Natural killer cell (primary cell): ENCODE data around the gene THAP3. TPM values are rescaled to one million over a fixed set of nuclear protein-coding genes. Genes with fewer than 3 reads are reported as not detected.

Source experiments
- ATAC-seq, 3 donors: fragments of 150-1000 bp in 2 of 3; fragments of 200-7000 bp in 1 of 3; cut with Tn5 transposase; 1 replicate in 1 of 3; 2 replicates in 2 of 3; pipeline ENCODE4 v1.10.0; 2021; ENCODE audit warnings: mild to moderate bottlenecking in 2 of 3, moderate library complexity in 2 of 3
- DNase-seq, 2 donors: peaks; one replicate each; pipeline versions ENCODE4 v3.0.0 to v3.0.0-alpha.2; 2013 to 2021; ENCODE audit warnings: mixed read lengths in 1 of 2
- H3K27ac ChIP-seq: one replicate; pipeline ENCODE4 v1.5.1; 2013; ENCODE audit warnings: mild to moderate bottlenecking, low read length
- H3K27me3 ChIP-seq: one replicate; pipeline ENCODE4 v1.6.1; 2013; ENCODE audit warnings: low read length; ENCODE audit not compliant: control insufficient read depth, insufficient read depth
- H3K36me3 ChIP-seq: one replicate; pipeline ENCODE4 v1.6.1; 2013; ENCODE audit warnings: low read length; ENCODE audit not compliant: control insufficient read depth, insufficient read depth
- H3K4me1 ChIP-seq: one replicate; pipeline ENCODE4 v1.6.1; 2013; ENCODE audit warnings: low read length; ENCODE audit not compliant: control insufficient read depth, insufficient read depth
- H3K4me3 ChIP-seq: one replicate; pipeline ENCODE4 v1.5.1; 2013; ENCODE audit warnings: low read length
- H3K9me3 ChIP-seq: one replicate; pipeline ENCODE4 v1.6.1; 2013; ENCODE audit warnings: low read length; ENCODE audit not compliant: control insufficient read depth, insufficient read depth
- H3K27ac Mint-ChIP-seq, 2 donors: one replicate each; pipeline ENCODE4 v1.8.0; 2022; ENCODE audit warnings: mild to moderate bottlenecking in 2 of 2, mixed read lengths in 2 of 2, moderate library complexity in 1 of 2
- H3K27me3 Mint-ChIP-seq, 2 donors: one replicate each; pipeline ENCODE4 v1.8.0; 2022; ENCODE audit warnings: low read depth in 2 of 2, mixed read lengths in 2 of 2
- H3K36me3 Mint-ChIP-seq: one replicate; pipeline ENCODE4 v1.8.0; 2022; ENCODE audit warnings: mixed read lengths
- H3K4me1 Mint-ChIP-seq, 2 donors: one replicate each; pipeline ENCODE4 v1.8.0; 2022; ENCODE audit warnings: mixed read lengths in 2 of 2
- H3K4me3 Mint-ChIP-seq: one replicate; pipeline ENCODE4 v1.8.0; 2022; ENCODE audit warnings: mild to moderate bottlenecking, moderate library complexity, mixed read lengths
- H3K9me3 Mint-ChIP-seq, 2 donors: one replicate each; pipeline ENCODE4 v1.8.0; 2022; ENCODE audit warnings: mixed read lengths in 2 of 2
- CTCF ChIP-seq: fragments of 200-600 bp; IDR thresholded peaks from one replicate; pipeline ENCODE4 v1.8.0; 2022; ENCODE audit warnings: antibody characterized with exemption
- WGBS: methylation state at CpG from one replicate; pipeline ENCODE4 v1.1.7; 2013; ENCODE audit warnings: missing lambda C conversion rate; ENCODE audit not compliant: insufficient coverage; 5-methylcytosine and 5-hydroxymethylcytosine counted together
- intact Hi-C: fragments of 100-400 bp; cut with micrococcal nuclease; formaldehyde crosslinking; loops from one replicate; pipeline ENCODE4 v1.14.2; 2022
- total RNA-seq, 4 donors: library from RNA; stranded (reverse); fragments of 120-200 nt in 1 of 4; gene quantifications; one replicate each; pipeline versions ENCODE4 v1.2.3 to v1.2.4, GENCODE V29; 2013 to 2022

THAP3 gene
- total RNA-seq, 3 donors from 2014 or later (not counting 1 experiment from before 2014, with no cell fraction given) = 11.7 to 23.4 (median 23.1) TPM

- WGBS = 94% methylated on average over 14 of the region's 14 CpGs
- no peak for TF ChIP-seq CTCF
- DNase-seq (no peak), ATAC-seq (no peak)
- Mint-ChIP-seq H3K27ac (no peak overlapping the region), H3K27me3 (no peaks in the 10 kb centered on the region), H3K36me3 (no peaks in the 10 kb centered on the region), H3K9me3 (no peaks in the 10 kb centered on the region), H3K4me1 (peaks cover 23 to 26% of the 10 kb centered on the region in 2 donors), H3K4me3 (peak overlapping the region; percentile 59)
- no peaks in the 10 kb centered on the region for H3K27me3 ChIP-seq
- no peak overlapping the region for H3K4me3 ChIP-seq
- H3K9me3 ChIP-seq = no peaks in the 10 kb centered on the region
- peaks cover 23% of the 10 kb centered on the region for H3K4me1 ChIP-seq
- H3K27ac ChIP-seq = no peak overlapping the region
- peaks cover 16% of the 10 kb centered on the region for H3K36me3 ChIP-seq
- intact Hi-C loops = no loop called here
These were observed 1.3 kb upstream of the THAP3 start for GRCh38 chr1:6623269-6623965.

DNA sequence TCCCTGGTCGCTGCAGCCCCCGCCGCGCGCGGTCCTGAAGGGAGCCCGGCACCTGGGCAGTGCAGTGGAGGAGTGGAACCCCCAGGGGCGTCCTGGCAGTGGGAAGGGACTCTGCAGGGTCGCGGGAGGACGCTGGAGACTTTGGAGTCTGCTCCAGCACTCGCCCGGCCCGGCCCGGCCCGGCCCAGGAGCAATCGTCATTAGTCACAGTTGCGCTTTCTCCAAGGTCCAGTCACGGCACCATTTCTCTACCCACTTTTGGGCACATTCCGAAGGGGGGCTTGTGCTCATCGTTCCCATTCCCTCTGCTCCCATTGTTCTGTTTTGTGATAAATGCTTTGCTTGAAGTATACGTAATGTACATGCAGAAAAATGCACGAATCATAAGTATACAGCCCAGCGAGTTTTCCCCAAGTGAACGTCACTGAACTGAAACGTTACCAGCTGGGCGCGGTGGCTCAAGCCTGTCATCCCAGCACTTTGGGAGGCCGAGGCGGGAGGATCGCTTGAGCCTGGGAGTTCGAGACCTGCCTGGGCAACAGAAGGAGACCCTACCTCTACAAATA, 999 bp downstream of the THAP3 start:
- 13% methylated on average over 32 of the region's 32 CpGs for WGBS
- peaks cover 31 to 33% of the 10 kb centered on the region in 2 donors for H3K4me1 Mint-ChIP-seq

GRCh38 chr1:6627031-6627430, 2.4 kb downstream of the THAP3 start:
- H3K4me3 ChIP-seq = no peak overlapping the region
- ATAC-seq (no peak), DNase-seq (no peak)
- peaks cover 23% of the 10 kb centered on the region for H3K4me1 ChIP-seq
- 87% methylated on average over 9 of the region's 9 CpGs for WGBS
- peak overlapping the region; percentile 84 for H3K4me3 Mint-ChIP-seq
- no peaks in the 10 kb centered on the region for H3K36me3 Mint-ChIP-seq
- no peaks in the 10 kb centered on the region for H3K9me3 ChIP-seq
- no peaks in the 10 kb centered on the region for H3K27me3 ChIP-seq
- intact Hi-C loops = no loop called here
- no peaks in the 10 kb centered on the region for H3K27me3 Mint-ChIP-seq
- no peak overlapping the region for H3K27ac ChIP-seq
- peak overlapping the region in 1 of 2 donors; percentile 24 for H3K27ac Mint-ChIP-seq
- peaks cover 31 to 33% of the 10 kb centered on the region in 2 donors for H3K4me1 Mint-ChIP-seq
- no peaks in the 10 kb centered on the region for H3K9me3 Mint-ChIP-seq
- no peak for TF ChIP-seq CTCF
- peaks cover 24% of the 10 kb centered on the region for H3K36me3 ChIP-seq

More for the DNA sequence above, 999 bp downstream of the THAP3 start:
- Mint-ChIP-seq H3K4me3 (peak overlapping the region; percentile 90), H3K27me3 (no peaks in the 10 kb centered on the region), H3K36me3 (no peaks in the 10 kb centered on the region), H3K27ac (peak overlapping the region; percentile 61 to 84), H3K9me3 (no peaks in the 10 kb centered on the region)
- intact Hi-C loops = no loop called here
- no peak for TF ChIP-seq CTCF
- peak overlapping the region; percentile 57 for H3K4me3 ChIP-seq
- H3K36me3 ChIP-seq = peaks cover 27% of the 10 kb centered on the region
- H3K4me1 ChIP-seq = peaks cover 23% of the 10 kb centered on the region
- no peak overlapping the region for H3K27ac ChIP-seq
- ATAC-seq (peak in 2 of 3 donors; percentile 37 to 43), DNase-seq (peak in 1 of 2 donors; percentile 27)
- no peaks in the 10 kb centered on the region for H3K9me3 ChIP-seq
- no peaks in the 10 kb centered on the region for H3K27me3 ChIP-seq
